Dedifferentiated amniotic fluid mesenchymal stem cell (primary cell): ENCODE measurements around the gene ANKLE1.

Experiments
- DNase-seq: peaks from one replicate; pipeline ENCODE4 v3.0.0-alpha.2; 2016; ENCODE audit errors: extremely low spot score

The ANKLE1 gene

GRCh38 chr19:17281391-17282304, at the start of gene ANKLE1:
Gene ANKLE1 (plus strand): TSS chr19:17281901. CDS start chr19:17281921, 20 bp downstream.
- DNase-seq, result no peak

GRCh38 chr19:17232258-17232657, 49.4 kb upstream of the ANKLE1 start:
- DNase-seq, result no peak

- DNase-seq, result no peak
Measured at GRCh38 chr19:17234911-17235299, 46.8 kb upstream of the ANKLE1 start.

GRCh38 chr19:17235300-17235970, 46.3 kb upstream of the ANKLE1 start:
- DNase-seq, result peak; percentile 20

GRCh38 chr19:17235971-17236777, 45.5 kb upstream of the ANKLE1 start:
- no peak for DNase-seq

- DNase-seq, result no peak
Measured at GRCh38 chr19:17236811-17237543, 44.7 kb upstream of the ANKLE1 start.

GRCh38 chr19:17237747-17238706, 43.7 kb upstream of the ANKLE1 start:
- no peak for DNase-seq

- DNase-seq, result no peak
Measured at GRCh38 chr19:17240062-17240752, 41.5 kb upstream of the ANKLE1 start.

- DNase-seq, result no peak
Measured at GRCh38 chr19:17240826-17241399, 40.8 kb upstream of the ANKLE1 start.

GRCh38 chr19:17242431-17243208, 39.1 kb upstream of the ANKLE1 start:
- DNase-seq, result no peak

GRCh38 chr19:17243211-17243829, 38.4 kb upstream of the ANKLE1 start:
- no peak for DNase-seq

- DNase-seq, result no peak
Measured at GRCh38 chr19:17243830-17244617, 37.7 kb upstream of the ANKLE1 start.

GRCh38 chr19:17244618-17245534, 36.8 kb upstream of the ANKLE1 start:
- no peak for DNase-seq

- no peak for DNase-seq
Measured at GRCh38 chr19:17245535-17245984, 36.1 kb upstream of the ANKLE1 start, which contains the start of gene NR2F6. Gene NR2F6 (minus strand): TSS chr19:17245919. CDS start chr19:17245220, 699 bp downstream.

- no peak for DNase-seq
Measured at GRCh38 chr19:17246681-17247425, 34.8 kb upstream of the ANKLE1 start.
